HCT116 (cell line): ENCODE data around the gene OXT. TPM values are rescaled to one million over a fixed set of nuclear protein-coding genes. Genes with fewer than 3 reads are reported as not detected.

Experiments used
- ATAC-seq: fragments of 200-7000 bp; cut with Tn5 transposase; 2 replicates; pipeline ENCODE4 v1.9.1; 2020; ENCODE audit warnings: mild to moderate bottlenecking, moderate library complexity
- BruUV-seq: library from RNA; stranded (reverse); fragments of 400-500 nt; replicated peaks from 2 replicates; lab custom pipeline; 2021; lab: Mats Ljungman, UMichigan
- CTCF ChIA-PET: fragments of 300-600 bp; sonication (Branson Sonifier 250); formaldehyde crosslinking; loops from one replicate; lab custom pipeline; 2021; ENCODE audit warnings: antibody characterized with exemption; lab: Charles Lee
- POLR2A ChIA-PET: fragments of 300-600, 350-600 bp; sonication (Branson Sonifier 250); formaldehyde crosslinking; loops from one replicate; lab custom pipeline; 2021; ENCODE audit warnings: antibody characterized with exemption; lab: Charles Lee
- RAD21 ChIA-PET, 2 experiments: fragments of 300-600 bp; sonication (Branson Sonifier 250); formaldehyde crosslinking; loops; one replicate each; lab custom pipeline; 2023; ENCODE audit warnings: low total read pairs in 2 of 2; ENCODE audit not compliant: uncharacterized antibody in 2 of 2, unreplicated experiment in 2 of 2, low non-redundant PET in 1 of 2; lab: Charles Lee
- DNase-seq: peaks from one replicate; pipeline ENCODE4 v3.0.0-alpha.2; 2010; ENCODE audit warnings: low read depth, low spot score
- H2AFZ ChIP-seq: fragments of 200-600 bp; shearing (Covaris generic), sonication (generic); 2 replicates; pipeline ENCODE4 v1.6.1; 2017; ENCODE audit warnings: low read depth, mixed run types, mixed read lengths, antibody characterized with exemption, low read length; ENCODE audit not compliant: poor library complexity, severe bottlenecking
- H3K27ac ChIP-seq: 2 replicates; pipeline ENCODE4 v1.5.1; 2012; ENCODE audit warnings: low read depth, low read length
- H3K27me3 ChIP-seq: fragments of 200-600 bp; sonication (generic); 2 replicates; pipeline ENCODE4 v1.6.1; 2016; ENCODE audit warnings: mixed run types, low read length, mixed read lengths; ENCODE audit not compliant: insufficient read depth
- H3K36me3 ChIP-seq, 2 experiments: fragments of 200-500 bp in 1 of 2; fragments of 200-600 bp in 1 of 2; sonication (Bioruptor generic) in 1 of 2; sonication (generic) in 1 of 2; 2 replicates each; pipeline versions ENCODE4 v1.5.1 to v1.6.1; 2014 to 2016; ENCODE audit warnings: low read length in 2 of 2, inconsistent platforms in 1 of 2, mixed read lengths in 1 of 2, mixed run types in 1 of 2; ENCODE audit not compliant: insufficient read depth in 2 of 2, control insufficient read depth in 1 of 2
- H3K4me1 ChIP-seq, 2 experiments: fragments of 200-600 bp in 1 of 2; sonication (generic) in 1 of 2; 2 replicates each; pipeline versions ENCODE4 v1.5.1 to v1.6.1; 2012 to 2017; ENCODE audit warnings: low read length in 2 of 2, inconsistent platforms in 1 of 2, mild to moderate bottlenecking in 1 of 2, mixed read lengths in 1 of 2, mixed run types in 1 of 2, moderate library complexity in 1 of 2; ENCODE audit not compliant: insufficient read depth in 2 of 2, control insufficient read depth in 1 of 2
- H3K4me2 ChIP-seq: fragments of 200-600 bp; sonication (generic); 2 replicates; pipeline ENCODE4 v1.6.1; 2017; ENCODE audit warnings: mixed run types, low read length, mixed read lengths
- H3K4me3 ChIP-seq, 2 experiments: fragments of 200-600 bp in 1 of 2; sonication (generic) in 1 of 2; replicated peaks in 1 of 2; 2 replicates each; pipeline ENCODE4 v1.5.1; 2011 to 2016; ENCODE audit warnings: low read length in 2 of 2, control low read depth in 1 of 2, low read depth in 1 of 2, mild to moderate bottlenecking in 1 of 2, mixed read lengths in 1 of 2, mixed run types in 1 of 2
- H3K79me2 ChIP-seq: fragments of 200-600 bp; sonication (generic); 2 replicates; pipeline ENCODE4 v1.6.1; 2017; ENCODE audit warnings: mild to moderate bottlenecking, mixed run types, low read length, moderate library complexity, mixed read lengths; ENCODE audit not compliant: insufficient read depth
- H3K9ac ChIP-seq: fragments of 200-600 bp; sonication (generic); 2 replicates; pipeline ENCODE4 v1.6.1; 2016; ENCODE audit warnings: low read length, mixed read lengths
- H3K9me2 ChIP-seq: fragments of 200-600 bp; sonication (generic), shearing (Covaris generic); 2 replicates; pipeline ENCODE4 v1.6.1; 2017; ENCODE audit warnings: mixed run types, mild to moderate bottlenecking, moderate library complexity; ENCODE audit not compliant: insufficient read depth
- H3K9me3 ChIP-seq, 2 experiments: fragments of 200-500 bp in 1 of 2; fragments of 200-600 bp in 1 of 2; sonication (Bioruptor generic) in 1 of 2; sonication (generic) in 1 of 2; 2 replicates each; pipeline ENCODE4 v1.6.1; 2014 to 2017; ENCODE audit warnings: low read length in 2 of 2, mixed read lengths in 2 of 2, inconsistent platforms in 1 of 2, low read depth in 1 of 2, mild to moderate bottlenecking in 1 of 2, mixed run types in 1 of 2, moderate library complexity in 1 of 2; ENCODE audit not compliant: control insufficient read depth in 1 of 2, insufficient read depth in 1 of 2
- H4K20me1 ChIP-seq: fragments of 200-600 bp; sonication (generic), shearing (Covaris generic); 2 replicates; pipeline ENCODE4 v1.6.1; 2017; ENCODE audit warnings: mixed run types, mild to moderate bottlenecking, moderate library complexity; ENCODE audit not compliant: insufficient read depth
- CBX3 ChIP-seq: IDR thresholded peaks from 2 replicates; pipeline ENCODE4 v1.6.1; 2012; ENCODE audit warnings: low read depth
- CEBPB ChIP-seq: IDR thresholded peaks from 2 replicates; pipeline ENCODE4 v1.6.1; 2012; ENCODE audit warnings: low read depth
- ELF1 ChIP-seq: IDR thresholded peaks from 2 replicates; pipeline ENCODE4 v1.6.1; 2012; ENCODE audit warnings: low read depth, borderline replicate concordance
- EZH2 ChIP-seq: fragments of 200-600 bp; sonication (generic); IDR thresholded peaks from 2 replicates; pipeline ENCODE4 v1.6.1; 2017; ENCODE audit warnings: antibody characterized with exemption, mixed run types
- FOSL1 ChIP-seq: IDR thresholded peaks from 2 replicates; pipeline ENCODE4 v1.6.1; 2012; ENCODE audit warnings: low read depth
- POLR2A ChIP-seq: IDR thresholded peaks from 2 replicates; pipeline ENCODE4 v1.7.0; 2011; ENCODE audit warnings: borderline replicate concordance; ENCODE audit not compliant: insufficient read depth, insufficient read length; ENCODE audit errors: extremely low read depth
- POLR2AphosphoS5 ChIP-seq: IDR thresholded peaks from 2 replicates; pipeline ENCODE4 v1.6.1; 2011; ENCODE audit warnings: mild to moderate bottlenecking, low read depth, low read length, moderate library complexity
- SRF ChIP-seq: IDR thresholded peaks from 2 replicates; pipeline ENCODE4 v1.6.1; 2012; ENCODE audit warnings: low read depth
- YY1 ChIP-seq: IDR thresholded peaks from 2 replicates; pipeline ENCODE4 v1.6.1; 2011; ENCODE audit warnings: low read length, low read depth, moderate library complexity, mild to moderate bottlenecking; ENCODE audit not compliant: insufficient replicate concordance; ENCODE audit errors: extremely low read depth
- intact Hi-C: fragments of 100-400 bp; cut with micrococcal nuclease; formaldehyde crosslinking; loops from 2 replicates; pipeline ENCODE4 v1.10.0; 2022
- total RNA-seq: library from RNA; stranded (reverse); gene quantifications from one replicate; pipeline ENCODE4 v1.2.1, GENCODE V29; 2021; ENCODE audit not compliant: unreplicated experiment
- TF ChIP-seq, protein P1 (sequence below): IDR thresholded peaks from 2 replicates; pipeline ENCODE4 v1.6.1; 2011; ENCODE audit warnings: mild to moderate bottlenecking, low read length, moderate library complexity; ENCODE audit not compliant: insufficient replicate concordance; ENCODE audit errors: extremely low read depth
- TF ChIP-seq, protein P2 (sequence below): IDR thresholded peaks from 2 replicates; pipeline ENCODE4 v1.6.1; 2012

The OXT gene
- total RNA-seq, 1 experiment from 2014 or later = not detected

DNA sequence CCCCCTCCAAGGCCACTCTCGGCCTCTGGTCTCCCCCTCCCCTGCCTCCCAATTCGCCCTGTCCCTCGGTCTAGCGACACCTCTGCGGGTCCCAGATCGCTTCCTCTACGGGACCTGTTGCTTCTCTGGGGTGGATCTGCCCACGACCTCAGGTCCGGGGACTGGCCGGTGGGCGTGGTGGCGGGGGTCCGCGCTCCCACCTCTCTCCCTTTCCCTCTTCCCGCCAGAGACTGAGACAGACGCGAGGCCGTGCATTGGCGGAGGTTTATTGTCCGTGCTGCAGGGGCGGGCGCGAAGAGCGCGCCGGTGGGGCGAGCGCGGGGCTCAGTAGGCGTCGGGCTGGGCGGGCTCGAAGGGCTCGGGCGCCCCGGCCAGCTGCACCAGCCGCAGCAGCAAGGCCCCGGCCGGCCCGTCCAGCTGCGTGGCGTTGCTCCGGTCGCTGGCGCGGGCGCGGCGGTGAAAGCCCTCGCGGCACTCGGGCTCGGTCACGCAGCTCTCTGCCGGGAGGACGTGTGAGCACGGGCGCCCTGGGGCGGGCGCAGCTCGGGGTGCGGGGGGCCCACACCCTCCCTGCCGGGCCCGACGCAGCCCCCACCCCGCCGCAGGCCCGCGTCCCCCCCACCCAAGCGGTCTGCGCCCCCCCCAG lies 11.0 kb downstream of the OXT start:
- Histone ChIP-seq H3K79me2 (no peaks in the 10 kb centered on the region), H3K27ac (no peak overlapping the region), H3K36me3 (no peaks in the 10 kb centered on the region), H3K27me3 (no peaks in the 10 kb centered on the region), H3K4me3 (no peak overlapping the region), H3K4me1 (peaks cover 0 to 7% of the 10 kb centered on the region in 2 experiments; a peak in 2 of 4 replicates), H2AFZ (no peak overlapping the region), H3K9me3 (no peaks in the 10 kb centered on the region), H3K9ac (no peak overlapping the region), H4K20me1 (no peaks in the 10 kb centered on the region), H3K9me2 (no peaks in the 10 kb centered on the region), H3K4me2 (no peak overlapping the region)
- no peak for DNase-seq
- BruUV-seq = no TSS peak
- intact Hi-C loops = no loop called here
- POLR2A ChIA-PET = no interaction called here
- RAD21 ChIA-PET = no interaction called here
- no peak for ATAC-seq
- CTCF ChIA-PET = no interaction called here
- TF ChIP-seq YY1 = no peak

DNA sequence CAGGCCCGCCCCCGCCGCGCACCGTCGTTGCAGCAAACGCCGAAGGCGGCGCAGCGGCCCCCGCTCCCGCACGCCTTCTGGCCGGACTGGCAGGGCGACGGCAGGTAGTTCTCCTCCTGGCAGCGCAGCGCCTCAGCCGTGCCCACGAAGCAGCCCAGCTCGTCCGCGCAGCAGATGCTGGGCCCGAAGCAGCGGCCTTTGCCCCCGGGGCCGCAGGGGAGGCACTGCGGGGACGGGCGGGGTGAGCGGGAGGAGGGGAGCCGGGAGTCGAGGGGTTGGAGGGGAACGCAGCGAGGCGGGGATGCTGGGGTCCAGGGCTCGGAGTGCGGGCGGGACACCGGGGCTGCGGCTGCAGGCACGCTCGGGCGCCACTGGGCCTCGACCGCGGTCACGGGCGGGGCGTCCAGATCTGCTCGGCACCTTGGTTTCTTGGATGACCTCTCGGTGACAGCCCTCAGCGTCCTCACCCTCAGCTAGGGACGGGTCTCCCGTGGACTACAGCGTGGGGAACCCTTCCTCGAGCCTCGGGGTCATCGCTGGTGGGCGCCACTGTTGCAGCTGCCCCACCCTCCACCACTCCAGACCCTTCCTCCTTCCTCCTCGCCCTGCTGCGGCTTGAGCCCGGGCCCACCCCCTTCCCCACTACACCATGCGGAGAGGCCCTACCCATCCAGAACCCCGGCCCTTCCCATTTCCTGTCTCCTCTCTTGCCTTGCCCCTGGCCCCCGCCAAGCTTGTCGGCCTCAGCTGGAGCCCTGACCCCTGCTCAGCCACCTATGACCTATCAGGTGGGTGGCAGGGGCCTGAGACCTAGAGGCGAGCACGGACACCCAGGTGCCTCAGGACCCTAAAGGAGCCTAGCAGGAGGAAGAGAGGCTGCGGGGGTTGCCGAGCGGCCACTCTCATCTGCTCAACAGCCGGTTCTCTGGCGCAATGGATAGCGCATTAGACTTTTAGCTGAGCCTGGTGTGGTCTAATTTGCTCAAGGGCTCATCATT lies 11.8 kb downstream of the OXT start:
- ChIA-PET CTCF (no interaction called here), RAD21 (no interaction called here), POLR2A (no interaction called here)
- TF ChIP-seq ELF1 (no peak), CEBPB (no peak), POLR2AphosphoS5 (no peak), POLR2A (no peak), YY1 (no peak), CBX3 (no peak), FOSL1 (no peak), SRF (no peak), EZH2 (no peak)
- TF ChIP-seq, protein P1, sequence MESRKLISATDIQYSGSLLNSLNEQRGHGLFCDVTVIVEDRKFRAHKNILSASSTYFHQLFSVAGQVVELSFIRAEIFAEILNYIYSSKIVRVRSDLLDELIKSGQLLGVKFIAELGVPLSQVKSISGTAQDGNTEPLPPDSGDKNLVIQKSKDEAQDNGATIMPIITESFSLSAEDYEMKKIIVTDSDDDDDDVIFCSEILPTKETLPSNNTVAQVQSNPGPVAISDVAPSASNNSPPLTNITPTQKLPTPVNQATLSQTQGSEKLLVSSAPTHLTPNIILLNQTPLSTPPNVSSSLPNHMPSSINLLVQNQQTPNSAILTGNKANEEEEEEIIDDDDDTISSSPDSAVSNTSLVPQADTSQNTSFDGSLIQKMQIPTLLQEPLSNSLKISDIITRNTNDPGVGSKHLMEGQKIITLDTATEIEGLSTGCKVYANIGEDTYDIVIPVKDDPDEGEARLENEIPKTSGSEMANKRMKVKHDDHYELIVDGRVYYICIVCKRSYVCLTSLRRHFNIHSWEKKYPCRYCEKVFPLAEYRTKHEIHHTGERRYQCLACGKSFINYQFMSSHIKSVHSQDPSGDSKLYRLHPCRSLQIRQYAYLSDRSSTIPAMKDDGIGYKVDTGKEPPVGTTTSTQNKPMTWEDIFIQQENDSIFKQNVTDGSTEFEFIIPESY = no peak
- TF ChIP-seq, protein P2, sequence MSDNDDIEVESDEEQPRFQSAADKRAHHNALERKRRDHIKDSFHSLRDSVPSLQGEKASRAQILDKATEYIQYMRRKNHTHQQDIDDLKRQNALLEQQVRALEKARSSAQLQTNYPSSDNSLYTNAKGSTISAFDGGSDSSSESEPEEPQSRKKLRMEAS = no peak
- BruUV-seq = no TSS peak
- Histone ChIP-seq H4K20me1 (no peaks in the 10 kb centered on the region), H3K9ac (no peak overlapping the region), H3K36me3 (no peaks in the 10 kb centered on the region), H3K9me2 (no peaks in the 10 kb centered on the region), H3K79me2 (no peaks in the 10 kb centered on the region), H3K27ac (no peak overlapping the region), H3K9me3 (no peaks in the 10 kb centered on the region), H3K4me3 (no peak overlapping the region), H3K27me3 (no peaks in the 10 kb centered on the region), H3K4me1 (peaks cover 0 to 7% of the 10 kb centered on the region in 2 experiments; a peak in 2 of 4 replicates), H2AFZ (no peak overlapping the region), H3K4me2 (no peak overlapping the region)
- ATAC-seq = no peak
- DNase-seq = no peak
- intact Hi-C loops = no loop called here
